Activated CD8-positive, alpha-beta T cell treated with anti-CD3 and anti-CD28 coated beads for 36 hours (primary cell): ENCODE data around the gene RAB23. TPM values are rescaled to one million over a fixed set of nuclear protein-coding genes. Genes with fewer than 3 reads are reported as not detected.
A peak's percentile ranks its signal among the peaks of the same experiment; 100 is the strongest.

Source experiments
- ATAC-seq: fragments of 200-7000 bp; cut with Tn5 transposase; one replicate; pipeline ENCODE4 v1.10.0; 2021; ENCODE audit warnings: mild to moderate bottlenecking, moderate library complexity
- CTCF ChIA-PET: fragments of 350-600 bp; sonication (Branson Sonifier 250); formaldehyde crosslinking; loops from one replicate; lab custom pipeline; 2021; ENCODE audit warnings: antibody characterized with exemption; lab: Charles Lee
- POLR2A ChIA-PET: fragments of 350-600 bp; sonication (Branson Sonifier 250); formaldehyde crosslinking; loops from one replicate; lab custom pipeline; 2021; ENCODE audit warnings: antibody characterized with exemption; lab: Charles Lee
- DNase-seq: peaks from one replicate; pipeline ENCODE4 v3.0.0-alpha.2; 2020
- H3K27ac Mint-ChIP-seq: one replicate; pipeline ENCODE4 v1.8.0; 2021; ENCODE audit warnings: mild to moderate bottlenecking, mixed read lengths
- H3K27me3 Mint-ChIP-seq: one replicate; pipeline ENCODE4 v1.8.0; 2021; ENCODE audit warnings: mixed read lengths
- H3K36me3 Mint-ChIP-seq: one replicate; pipeline ENCODE4 v1.8.0; 2021; ENCODE audit warnings: low read depth, mixed read lengths
- H3K4me1 Mint-ChIP-seq: one replicate; pipeline ENCODE4 v1.8.0; 2021; ENCODE audit warnings: low read depth, mixed read lengths
- H3K4me3 Mint-ChIP-seq: one replicate; pipeline ENCODE4 v1.8.0; 2021; ENCODE audit warnings: mild to moderate bottlenecking, moderate library complexity, mixed read lengths
- H3K9me3 Mint-ChIP-seq: one replicate; pipeline ENCODE4 v1.8.0; 2021; ENCODE audit warnings: mixed read lengths
- intact Hi-C: fragments of 100-400 bp; cut with micrococcal nuclease; formaldehyde crosslinking; loops from one replicate; pipeline ENCODE4 v1.10.0; 2022
- total RNA-seq, 2 experiments: library from RNA; stranded (reverse); gene quantifications; one replicate each; pipeline ENCODE4 v1.2.3, GENCODE V29; 2021
- TF ChIP-seq, protein P1 (sequence below): fragments of 200-600 bp; IDR thresholded peaks from one replicate; pipeline ENCODE4 v1.8.0; 2022; ENCODE audit warnings: antibody characterized with exemption, mild to moderate bottlenecking

Gene RAB23
- total RNA-seq, 2 experiments from 2014 or later: 1.2 to 1.3 TPM

DNA sequence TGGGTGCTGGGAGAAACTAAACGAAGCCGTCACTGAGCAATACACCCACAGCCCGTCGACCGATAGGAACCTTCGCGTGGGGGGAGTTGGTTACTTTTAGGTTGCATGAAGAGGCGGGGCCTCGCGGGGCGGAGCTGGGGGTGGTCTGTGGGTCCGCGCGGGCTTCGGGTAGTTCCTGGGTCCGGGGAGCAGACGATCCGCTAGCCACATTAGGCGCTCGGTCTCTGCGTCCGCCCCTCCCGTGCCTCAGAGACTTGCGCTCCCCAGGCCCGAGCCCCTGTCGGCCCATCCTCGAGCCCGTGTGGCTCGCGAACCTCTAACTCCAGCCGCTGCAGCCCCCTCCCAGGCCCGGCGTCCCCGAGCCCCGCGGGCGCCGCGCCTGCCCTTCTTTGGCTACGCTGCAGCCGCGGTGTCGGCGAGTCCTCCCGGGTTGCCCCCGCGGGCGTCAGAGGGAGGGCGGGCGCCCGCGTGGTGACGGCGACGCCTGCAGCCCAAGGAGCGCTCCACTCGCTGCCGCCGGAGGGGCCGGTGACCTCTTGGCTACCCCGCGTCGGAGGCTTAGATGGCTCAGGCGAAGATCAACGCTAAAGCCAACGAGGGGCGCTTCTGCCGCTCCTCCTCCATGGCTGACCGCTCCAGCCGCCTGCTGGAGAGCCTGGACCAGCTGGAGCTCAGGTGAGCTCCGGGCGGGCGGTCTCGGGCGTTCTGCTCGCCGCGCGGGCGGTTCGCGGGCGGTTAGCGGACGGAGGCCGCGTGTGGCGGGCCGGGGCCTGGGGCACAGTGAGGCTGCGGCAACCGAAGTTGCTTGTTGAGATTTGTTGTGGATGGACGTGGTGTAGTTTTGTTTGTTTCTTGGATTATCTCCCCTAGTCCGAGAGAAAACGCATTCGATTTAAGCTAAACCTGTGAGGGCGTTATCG lies 49.7 kb downstream of the RAB23 start, which contains the start of gene BAG2:
TSS of gene BAG2 (plus strand) at position 191 of the 920 bp plus-strand sequence. CDS start at position 563, 372 bp downstream.
- H3K4me1 Mint-ChIP-seq: peaks cover 24% of the 10 kb centered on the region
- H3K9me3 Mint-ChIP-seq: no peaks in the 10 kb centered on the region
- ChIA-PET CTCF (interaction anchor here (0.7 to 1.7 kb wide), 6 partner anchors 11 to 268 kb away, joined by 3 to 6 read pairs (median 4); partner anchors contain the start of genes PRIM2 and RAB23), POLR2A (interaction anchor here (0.6 to 1.2 kb wide), 5 partner anchors 12 to 145 kb away, joined by 3 to 4 read pairs (median 3); partner anchors contain the start of gene PRIM2)
- peak within 1 kb of the TSS; percentile 94 for H3K27ac Mint-ChIP-seq
- ATAC-seq (peak; percentile 89), DNase-seq (peak; percentile 97)
- H3K27me3 Mint-ChIP-seq: no peaks in the 10 kb centered on the region
- TF ChIP-seq, protein P1, sequence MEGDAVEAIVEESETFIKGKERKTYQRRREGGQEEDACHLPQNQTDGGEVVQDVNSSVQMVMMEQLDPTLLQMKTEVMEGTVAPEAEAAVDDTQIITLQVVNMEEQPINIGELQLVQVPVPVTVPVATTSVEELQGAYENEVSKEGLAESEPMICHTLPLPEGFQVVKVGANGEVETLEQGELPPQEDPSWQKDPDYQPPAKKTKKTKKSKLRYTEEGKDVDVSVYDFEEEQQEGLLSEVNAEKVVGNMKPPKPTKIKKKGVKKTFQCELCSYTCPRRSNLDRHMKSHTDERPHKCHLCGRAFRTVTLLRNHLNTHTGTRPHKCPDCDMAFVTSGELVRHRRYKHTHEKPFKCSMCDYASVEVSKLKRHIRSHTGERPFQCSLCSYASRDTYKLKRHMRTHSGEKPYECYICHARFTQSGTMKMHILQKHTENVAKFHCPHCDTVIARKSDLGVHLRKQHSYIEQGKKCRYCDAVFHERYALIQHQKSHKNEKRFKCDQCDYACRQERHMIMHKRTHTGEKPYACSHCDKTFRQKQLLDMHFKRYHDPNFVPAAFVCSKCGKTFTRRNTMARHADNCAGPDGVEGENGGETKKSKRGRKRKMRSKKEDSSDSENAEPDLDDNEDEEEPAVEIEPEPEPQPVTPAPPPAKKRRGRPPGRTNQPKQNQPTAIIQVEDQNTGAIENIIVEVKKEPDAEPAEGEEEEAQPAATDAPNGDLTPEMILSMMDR: no peak
- peak within 1 kb of the TSS; percentile 94 for H3K4me3 Mint-ChIP-seq
- intact Hi-C loops: loop anchor here (2.0 kb wide), 1 partner anchor 144 kb away; the partner anchor contains the start of gene PRIM2
- peaks cover 15% of the 10 kb centered on the region for H3K36me3 Mint-ChIP-seq

DNA sequence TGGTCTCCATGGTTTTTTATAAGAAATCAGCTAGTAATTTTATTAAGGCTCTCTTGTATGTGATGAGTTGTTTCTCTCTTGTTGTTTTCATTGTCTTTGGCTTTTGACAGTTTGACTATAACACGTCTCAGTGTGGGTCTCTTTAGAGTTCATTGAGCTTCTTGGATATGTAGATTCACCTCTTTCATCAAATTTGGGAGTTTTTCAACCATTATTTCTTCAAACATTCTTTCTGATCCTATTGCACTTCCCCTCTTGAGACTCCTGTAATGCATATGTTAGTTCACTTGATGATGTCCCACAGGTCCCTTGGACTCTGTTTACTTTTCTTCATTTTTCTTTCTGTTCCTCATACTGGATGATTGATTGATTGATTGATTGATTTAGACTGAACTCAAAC lies 57.0 kb downstream of the RAB23 start:
- H3K4me1 Mint-ChIP-seq: no peaks in the 10 kb centered on the region
- intact Hi-C loops: no loop called here
- TF ChIP-seq, protein P1: no peak
- no peak overlapping the region for H3K4me3 Mint-ChIP-seq
- peaks cover 12% of the 10 kb centered on the region for H3K9me3 Mint-ChIP-seq
- POLR2A ChIA-PET: no interaction called here
- no peak overlapping the region for H3K27ac Mint-ChIP-seq
- CTCF ChIA-PET: interaction anchor here (1.0 kb wide), 1 partner anchor 13 kb away, joined by 3 read pairs; no protein-coding TSS in a partner anchor
- H3K36me3 Mint-ChIP-seq: peaks cover 40% of the 10 kb centered on the region
- no peak for ATAC-seq
- no peaks in the 10 kb centered on the region for H3K27me3 Mint-ChIP-seq
- no peak for DNase-seq

DNA sequence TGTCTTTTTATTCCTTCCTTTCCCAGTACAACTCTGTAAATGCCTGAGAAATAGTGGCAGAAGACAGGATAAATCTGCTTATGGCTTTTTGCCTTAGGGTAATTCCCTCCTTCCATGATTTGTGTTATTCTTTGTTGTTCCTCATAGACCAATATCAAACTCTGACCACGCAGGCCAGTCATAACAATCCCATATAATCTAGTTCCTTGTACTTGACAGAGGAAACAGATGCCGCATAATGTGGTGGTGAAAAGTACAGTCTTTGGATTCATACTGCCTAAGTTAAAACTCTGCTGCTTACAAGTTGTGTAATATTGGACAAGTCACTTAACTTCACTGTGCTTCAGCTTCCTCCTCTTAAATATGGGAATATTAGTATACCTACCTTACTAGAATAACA lies 58.2 kb downstream of the RAB23 start:
- ATAC-seq (no peak), DNase-seq (no peak)
- Mint-ChIP-seq H3K27ac (no peak overlapping the region), H3K4me1 (no peaks in the 10 kb centered on the region), H3K27me3 (no peaks in the 10 kb centered on the region), H3K4me3 (no peak overlapping the region), H3K9me3 (peaks cover 12% of the 10 kb centered on the region), H3K36me3 (peaks cover 40% of the 10 kb centered on the region)
- TF ChIP-seq, protein P1: no peak
- ChIA-PET POLR2A (no interaction called here), CTCF (interaction anchor here (0.7 kb wide), 1 partner anchor 162 kb away, joined by 3 read pairs; no protein-coding TSS in a partner anchor)
- intact Hi-C loops: no loop called here

DNA sequence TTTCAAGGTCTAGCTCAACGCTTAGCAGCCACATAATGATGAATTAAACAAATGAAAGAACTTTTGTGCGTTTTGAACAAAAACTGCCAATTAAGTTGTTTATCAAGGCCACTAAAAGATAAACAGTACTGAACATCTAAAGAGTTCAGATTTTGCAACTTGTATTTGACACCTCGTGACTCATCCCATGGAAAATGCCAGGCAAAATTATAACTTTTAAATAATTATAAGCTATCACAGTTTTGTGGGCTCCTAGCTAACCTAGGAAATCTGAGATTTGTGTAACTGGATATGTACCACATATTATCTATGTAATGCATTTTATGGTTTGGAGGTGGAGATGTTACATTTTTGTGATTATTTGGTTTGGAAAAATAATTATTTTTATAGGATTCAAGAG lies 59.6 kb downstream of the RAB23 start:
- intact Hi-C loops: no loop called here
- ChIA-PET POLR2A (no interaction called here), CTCF (no interaction called here)
- no peak for DNase-seq
- Mint-ChIP-seq H3K27ac (no peak overlapping the region), H3K27me3 (no peaks in the 10 kb centered on the region), H3K36me3 (peaks cover 45% of the 10 kb centered on the region), H3K9me3 (peaks cover 12% of the 10 kb centered on the region), H3K4me3 (no peak overlapping the region), H3K4me1 (peaks cover 5% of the 10 kb centered on the region)
- ATAC-seq: no peak
- TF ChIP-seq, protein P1: no peak

DNA sequence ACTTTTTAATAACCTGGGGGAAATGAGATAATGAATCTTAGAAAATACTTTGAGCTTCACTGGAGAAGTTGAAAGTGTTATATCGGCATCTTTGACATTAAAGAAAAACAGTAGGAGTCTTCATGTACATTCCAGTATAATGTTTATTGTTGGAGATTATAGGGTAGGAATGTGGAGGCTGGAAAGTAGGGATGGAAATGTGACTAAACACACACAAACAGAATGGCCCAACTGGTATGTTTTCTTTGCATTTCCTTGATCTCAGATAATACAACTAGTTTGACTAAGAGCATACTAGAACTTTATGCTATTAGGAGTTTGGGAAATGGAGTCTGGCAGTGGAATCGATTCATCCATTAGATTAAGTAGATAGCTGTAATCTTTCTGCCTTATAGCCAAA lies 60.1 kb downstream of the RAB23 start:
- Mint-ChIP-seq H3K27me3 (no peaks in the 10 kb centered on the region), H3K9me3 (peaks cover 12% of the 10 kb centered on the region), H3K4me3 (no peak overlapping the region), H3K4me1 (peaks cover 5% of the 10 kb centered on the region), H3K36me3 (peaks cover 45% of the 10 kb centered on the region), H3K27ac (no peak overlapping the region)
- ChIA-PET CTCF (interaction anchor here (1.7 kb wide), 1 partner anchor 9 kb away, joined by 6 read pairs; the partner anchor contains the start of gene BAG2), POLR2A (no interaction called here)
- intact Hi-C loops: no loop called here
- TF ChIP-seq, protein P1: no peak
- no peak for DNase-seq
- no peak for ATAC-seq
